ENCODE data around the gene GLYR1.

DNA sequence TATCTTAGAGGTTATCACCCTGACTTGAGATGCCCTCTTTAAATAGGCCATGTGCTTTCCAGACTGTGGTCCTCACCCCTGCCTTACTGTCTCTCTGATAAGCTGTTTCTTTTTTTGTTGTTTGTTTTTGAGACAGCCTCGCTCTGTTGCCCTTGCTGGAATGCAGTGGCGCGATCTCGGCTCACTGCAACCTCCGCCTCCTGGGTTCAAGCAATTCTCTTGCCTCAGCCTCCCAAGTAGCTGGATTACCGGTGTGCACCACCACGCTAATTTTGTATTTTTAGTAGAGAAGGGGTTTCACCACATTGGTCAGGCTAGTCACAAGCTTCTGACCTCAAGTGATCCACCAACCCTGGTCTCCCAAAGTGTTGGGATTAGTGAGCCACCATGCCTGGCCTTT, 58.2 kb downstream of the GLYR1 start:
- no peak for TF ChIP-seq TAF1 (conservative IDR thresholded peaks at IDR 0.05)
- TF ChIP-seq, protein P1, sequence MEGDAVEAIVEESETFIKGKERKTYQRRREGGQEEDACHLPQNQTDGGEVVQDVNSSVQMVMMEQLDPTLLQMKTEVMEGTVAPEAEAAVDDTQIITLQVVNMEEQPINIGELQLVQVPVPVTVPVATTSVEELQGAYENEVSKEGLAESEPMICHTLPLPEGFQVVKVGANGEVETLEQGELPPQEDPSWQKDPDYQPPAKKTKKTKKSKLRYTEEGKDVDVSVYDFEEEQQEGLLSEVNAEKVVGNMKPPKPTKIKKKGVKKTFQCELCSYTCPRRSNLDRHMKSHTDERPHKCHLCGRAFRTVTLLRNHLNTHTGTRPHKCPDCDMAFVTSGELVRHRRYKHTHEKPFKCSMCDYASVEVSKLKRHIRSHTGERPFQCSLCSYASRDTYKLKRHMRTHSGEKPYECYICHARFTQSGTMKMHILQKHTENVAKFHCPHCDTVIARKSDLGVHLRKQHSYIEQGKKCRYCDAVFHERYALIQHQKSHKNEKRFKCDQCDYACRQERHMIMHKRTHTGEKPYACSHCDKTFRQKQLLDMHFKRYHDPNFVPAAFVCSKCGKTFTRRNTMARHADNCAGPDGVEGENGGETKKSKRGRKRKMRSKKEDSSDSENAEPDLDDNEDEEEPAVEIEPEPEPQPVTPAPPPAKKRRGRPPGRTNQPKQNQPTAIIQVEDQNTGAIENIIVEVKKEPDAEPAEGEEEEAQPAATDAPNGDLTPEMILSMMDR (IDR thresholded peaks at IDR 0.05; ENCODE audit: low read depth, low read length, missing input control), result no peak
- no peak for TF ChIP-seq GABPA (IDR thresholded peaks at IDR 0.05 in 1 of 2, conservative IDR thresholded peaks at IDR 0.05 in 1 of 2)
- TF ChIP-seq SP1 (IDR thresholded peaks at IDR 0.05), result no peak
- TF ChIP-seq FOXA1 (IDR thresholded peaks at IDR 0.05), result no peak
- TF ChIP-seq JUND (IDR thresholded peaks at IDR 0.05), result no peak
- TF ChIP-seq, protein P2, sequence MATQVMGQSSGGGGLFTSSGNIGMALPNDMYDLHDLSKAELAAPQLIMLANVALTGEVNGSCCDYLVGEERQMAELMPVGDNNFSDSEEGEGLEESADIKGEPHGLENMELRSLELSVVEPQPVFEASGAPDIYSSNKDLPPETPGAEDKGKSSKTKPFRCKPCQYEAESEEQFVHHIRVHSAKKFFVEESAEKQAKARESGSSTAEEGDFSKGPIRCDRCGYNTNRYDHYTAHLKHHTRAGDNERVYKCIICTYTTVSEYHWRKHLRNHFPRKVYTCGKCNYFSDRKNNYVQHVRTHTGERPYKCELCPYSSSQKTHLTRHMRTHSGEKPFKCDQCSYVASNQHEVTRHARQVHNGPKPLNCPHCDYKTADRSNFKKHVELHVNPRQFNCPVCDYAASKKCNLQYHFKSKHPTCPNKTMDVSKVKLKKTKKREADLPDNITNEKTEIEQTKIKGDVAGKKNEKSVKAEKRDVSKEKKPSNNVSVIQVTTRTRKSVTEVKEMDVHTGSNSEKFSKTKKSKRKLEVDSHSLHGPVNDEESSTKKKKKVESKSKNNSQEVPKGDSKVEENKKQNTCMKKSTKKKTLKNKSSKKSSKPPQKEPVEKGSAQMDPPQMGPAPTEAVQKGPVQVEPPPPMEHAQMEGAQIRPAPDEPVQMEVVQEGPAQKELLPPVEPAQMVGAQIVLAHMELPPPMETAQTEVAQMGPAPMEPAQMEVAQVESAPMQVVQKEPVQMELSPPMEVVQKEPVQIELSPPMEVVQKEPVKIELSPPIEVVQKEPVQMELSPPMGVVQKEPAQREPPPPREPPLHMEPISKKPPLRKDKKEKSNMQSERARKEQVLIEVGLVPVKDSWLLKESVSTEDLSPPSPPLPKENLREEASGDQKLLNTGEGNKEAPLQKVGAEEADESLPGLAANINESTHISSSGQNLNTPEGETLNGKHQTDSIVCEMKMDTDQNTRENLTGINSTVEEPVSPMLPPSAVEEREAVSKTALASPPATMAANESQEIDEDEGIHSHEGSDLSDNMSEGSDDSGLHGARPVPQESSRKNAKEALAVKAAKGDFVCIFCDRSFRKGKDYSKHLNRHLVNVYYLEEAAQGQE (IDR thresholded peaks at IDR 0.05), result no peak
- no peak for TF ChIP-seq RAD21 (IDR thresholded peaks at IDR 0.05)
- TF ChIP-seq FOXA2 (IDR thresholded peaks at IDR 0.05), result no peak
